SK-N-DZ (cell line): Measurements from ENCODE around the gene MLLT1.

Experiments used
- DNase-seq: peaks from one replicate; pipeline ENCODE4 v3.0.0-alpha.2; 2015; ENCODE audit warnings: low spot score

MLLT1 gene

GRCh38 chr19:6221878-6222746 is 57.7 kb downstream of the MLLT1 start:
- no peak for DNase-seq

- DNase-seq, result no peak
Measured at GRCh38 chr19:6221220-6221877, 58.4 kb downstream of the MLLT1 start.

- no peak for DNase-seq
Measured at GRCh38 chr19:6220385-6221191, 59.2 kb downstream of the MLLT1 start.

GRCh38 chr19:6219586-6220290 is 60.0 kb downstream of the MLLT1 start:
- no peak for DNase-seq

- DNase-seq, result no peak
Measured at GRCh38 chr19:6219147-6219525, 60.6 kb downstream of the MLLT1 start.

GRCh38 chr19:6218491-6219146 is 61.2 kb downstream of the MLLT1 start:
- peak; percentile 71 for DNase-seq

GRCh38 chr19:6217752-6218334 is 61.9 kb downstream of the MLLT1 start:
- no peak for DNase-seq

- peak; percentile 91 for DNase-seq
Measured at GRCh38 chr19:6216996-6217751, 62.6 kb downstream of the MLLT1 start.

GRCh38 chr19:6216236-6216995 is 63.4 kb downstream of the MLLT1 start:
- no peak for DNase-seq

GRCh38 chr19:6215701-6216235 is 64.0 kb downstream of the MLLT1 start:
- DNase-seq, result no peak

- DNase-seq, result no peak
Measured at GRCh38 chr19:6214881-6215541, 64.8 kb downstream of the MLLT1 start.

GRCh38 chr19:6213696-6214641 is 65.8 kb downstream of the MLLT1 start:
- DNase-seq, result no peak

- no peak for DNase-seq
Measured at GRCh38 chr19:6213266-6213595, 66.5 kb downstream of the MLLT1 start.

GRCh38 chr19:6212403-6213265 is 67.1 kb downstream of the MLLT1 start:
- DNase-seq, result no peak

GRCh38 chr19:6211632-6212402 is 68.0 kb downstream of the MLLT1 start:
- no peak for DNase-seq
